DMS153 treated with DMSO at 0.1 percent for 48 hours (cell line): Measurements from ENCODE around the gene PCYT2.

Source experiments
- DNase-seq: peaks from one replicate; lab custom pipeline; 2025; ENCODE audit not compliant: unreplicated experiment; lab: John Stamatoyannopoulos, UW

PCYT2 gene

GRCh38 chr17:81914103-81914850, 3.1 kb upstream of the PCYT2 start:
- DNase-seq, result no peak

GRCh38 chr17:81913394-81914102, 2.3 kb upstream of the PCYT2 start:
- no peak for DNase-seq

- no peak for DNase-seq
These were observed 1.5 kb upstream of the PCYT2 start for GRCh38 chr17:81912441-81913309.

GRCh38 chr17:81911969-81912368, 770 bp upstream of the PCYT2 start:
- DNase-seq, result no peak

GRCh38 chr17:81910840-81911276, 341 bp downstream of the PCYT2 start:
- DNase-seq, result no peak

GRCh38 chr17:81909966-81910839, 996 bp downstream of the PCYT2 start:
- DNase-seq, result no peak

- no peak for DNase-seq
These were observed 2.0 kb downstream of the PCYT2 start for GRCh38 chr17:81909231-81909630.

- no peak for DNase-seq
These were observed 2.4 kb downstream of the PCYT2 start for GRCh38 chr17:81908793-81909192.

GRCh38 chr17:81907219-81908145, 3.7 kb downstream of the PCYT2 start:
- DNase-seq, result no peak

GRCh38 chr17:81906476-81907218, 4.6 kb downstream of the PCYT2 start:
- no peak for DNase-seq

- DNase-seq, result no peak
These were observed 5.2 kb downstream of the PCYT2 start for GRCh38 chr17:81905993-81906392.

- no peak for DNase-seq
These were observed 5.7 kb downstream of the PCYT2 start for GRCh38 chr17:81905424-81905875.

- DNase-seq, result no peak
These were observed 6.4 kb downstream of the PCYT2 start for GRCh38 chr17:81904600-81905423.

GRCh38 chr17:81903896-81904599, 7.2 kb downstream of the PCYT2 start:
- no peak for DNase-seq

- no peak for DNase-seq
These were observed 7.8 kb downstream of the PCYT2 start for GRCh38 chr17:81903415-81903831.

GRCh38 chr17:81902653-81903414, 8.4 kb downstream of the PCYT2 start:
- no peak for DNase-seq
